Measurements from ENCODE around the gene MAP3K12.
"Not testable (repeated sequence)": the region's sequence is repeated elsewhere in the genome, so short reads cannot be mapped to it uniquely, and the experiment has no call there.

The MAP3K12 gene

DNA sequence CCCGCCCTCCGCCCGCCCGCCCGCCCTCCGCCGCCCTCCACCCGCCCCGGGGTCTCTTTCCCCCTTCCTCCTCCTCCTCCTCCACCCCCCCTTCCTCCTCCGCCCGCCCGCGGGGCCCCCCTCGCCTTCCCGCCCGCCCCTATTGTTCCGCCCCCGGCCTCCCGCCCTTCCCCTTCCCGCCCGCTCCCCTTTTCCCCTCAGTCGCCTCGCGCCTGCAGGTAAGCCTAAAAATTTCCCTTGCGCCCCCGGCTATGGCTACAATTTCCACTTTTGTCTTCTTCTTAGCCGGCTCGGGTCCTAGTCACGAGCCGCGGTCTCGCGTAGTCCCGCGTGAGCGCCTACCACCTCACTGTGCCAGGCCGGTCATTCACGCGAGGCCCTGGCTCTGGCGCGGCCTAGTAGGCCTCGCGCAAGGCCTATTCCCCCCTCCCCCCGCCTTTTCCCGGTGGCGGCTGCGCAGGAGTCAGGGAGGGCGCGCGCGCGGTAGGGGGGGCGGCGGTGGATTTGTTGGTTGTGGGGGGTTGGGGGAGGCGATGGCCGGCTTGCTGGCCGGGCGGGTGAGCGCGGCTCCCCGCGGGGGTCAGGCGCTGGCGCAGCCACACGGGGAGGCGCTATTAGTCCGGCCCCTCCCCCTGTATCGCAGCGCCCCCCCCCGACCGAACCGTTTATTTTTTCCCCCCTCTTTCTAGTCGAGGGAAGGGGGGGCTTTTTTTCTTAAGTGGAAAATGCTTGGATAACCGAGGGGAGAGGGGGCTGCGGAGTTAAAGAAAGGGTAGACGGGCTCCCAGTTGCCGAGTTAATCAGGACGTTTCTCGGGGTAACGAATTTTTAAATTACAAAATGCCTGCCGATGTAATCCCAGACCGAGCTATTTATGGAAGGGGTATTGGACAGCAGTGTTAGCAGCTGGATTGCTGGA is 46.8 kb downstream of the MAP3K12 start:
- TF ChIP-seq CTCF (IDR thresholded peaks at IDR 0.05; ENCODE audit: insufficient read depth, low read length, poor library complexity, severe bottlenecking): peak; percentile 65
- Histone ChIP-seq H3K36me3 (ENCODE audit: control insufficient read depth, insufficient read depth, low read length) (peaks cover 21% of the 10 kb centered on the region), H3K27me3 (replicated peaks; ENCODE audit: control insufficient read depth, insufficient read depth, low read length) (no peaks in the 10 kb centered on the region), H3K4me3 (replicated peaks; ENCODE audit: low read depth, low read length) (peak overlapping the region; percentile 90)
- peak; percentile 88 for DNase-seq (ENCODE audit: extremely low read depth, insufficient read length)

DNA sequence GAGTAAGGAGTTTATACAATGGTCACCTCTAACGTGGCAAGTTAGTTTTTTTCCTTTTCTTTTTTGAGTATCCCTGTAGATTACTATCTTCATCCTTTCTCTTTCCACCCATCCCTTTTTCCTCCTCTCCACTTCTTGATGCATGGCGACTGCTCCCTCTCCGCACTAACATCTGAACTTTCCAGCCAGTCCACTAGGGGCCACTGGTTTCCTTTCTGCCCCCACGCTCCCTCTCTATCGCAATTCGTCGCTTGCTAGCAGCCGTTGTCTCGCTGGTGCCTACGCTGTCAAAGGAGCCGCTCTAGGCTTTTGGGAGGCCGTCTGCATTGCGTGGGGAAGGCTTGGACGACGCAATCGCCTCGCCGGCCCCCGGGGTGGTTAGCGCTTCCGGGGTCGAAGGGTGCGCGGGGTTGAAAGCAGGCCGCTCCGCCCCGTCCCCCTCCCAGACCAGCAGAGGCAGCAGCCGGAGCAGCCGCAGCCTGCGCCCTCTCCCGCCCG is 47.5 kb downstream of the MAP3K12 start, which contains the start of gene PCBP2:
TSS of gene PCBP2 (plus strand) at position 442 of the 498 bp plus-strand sequence. CDS start 2,699 bp downstream, outside the sequence.
- peak; percentile 99 for DNase-seq (ENCODE audit: extremely low read depth, insufficient read length)
- peak; percentile 95 for TF ChIP-seq CTCF (IDR thresholded peaks at IDR 0.05; ENCODE audit: insufficient read depth, low read length, poor library complexity, severe bottlenecking)
- Histone ChIP-seq H3K36me3 (ENCODE audit: control insufficient read depth, insufficient read depth, low read length) (peaks cover 17% of the 10 kb centered on the region), H3K27me3 (replicated peaks; ENCODE audit: control insufficient read depth, insufficient read depth, low read length) (no peaks in the 10 kb centered on the region), H3K4me3 (replicated peaks; ENCODE audit: low read depth, low read length) (peak within 1 kb of the TSS; percentile 90)

- Histone ChIP-seq H3K27me3 (replicated peaks; ENCODE audit: control insufficient read depth, insufficient read depth, low read length) (no peaks in the 10 kb centered on the region), H3K36me3 (ENCODE audit: control insufficient read depth, insufficient read depth, low read length) (peaks cover 13% of the 10 kb centered on the region), H3K4me3 (replicated peaks; ENCODE audit: low read depth, low read length) (no peak overlapping the region)
- DNase-seq (ENCODE audit: extremely low read depth, insufficient read length): no peak
- TF ChIP-seq CTCF (IDR thresholded peaks at IDR 0.05; ENCODE audit: insufficient read depth, low read length, poor library complexity, severe bottlenecking): no peak
Measured at GRCh38 chr12:53450936-53451335, 48.3 kb downstream of the MAP3K12 start.

GRCh38 chr12:53444593-53445325 is 54.5 kb downstream of the MAP3K12 start:
- H3K4me3 ChIP-seq (replicated peaks; ENCODE audit: low read depth, low read length); DNase-seq (ENCODE audit: extremely low read depth, insufficient read length); H3K27me3 ChIP-seq (replicated peaks; ENCODE audit: control insufficient read depth, insufficient read depth, low read length): not testable (repeated sequence)
- peaks cover 12% of the 10 kb centered on the region for H3K36me3 ChIP-seq (ENCODE audit: control insufficient read depth, insufficient read depth, low read length)

DNA sequence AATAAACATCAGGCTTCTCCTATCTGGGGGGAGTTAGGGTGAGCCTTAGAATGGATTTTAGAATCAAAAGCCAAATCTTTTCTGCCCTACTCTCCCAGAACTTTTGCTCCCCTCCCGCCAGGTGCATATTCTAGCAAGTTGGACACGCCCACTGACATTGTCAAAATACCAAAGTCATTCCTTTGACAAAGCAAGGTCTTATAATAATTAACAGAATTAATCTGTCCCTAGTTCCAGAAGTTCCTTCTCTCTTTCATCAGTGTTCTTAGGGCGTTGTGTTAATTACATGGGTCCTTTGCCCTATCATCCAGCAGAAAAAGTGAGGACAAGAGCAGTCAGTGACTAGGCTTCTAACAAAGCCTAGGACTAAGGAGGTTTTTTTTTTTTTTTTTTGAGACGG is 55.3 kb downstream of the MAP3K12 start:
- no peak for TF ChIP-seq CTCF (IDR thresholded peaks at IDR 0.05; ENCODE audit: insufficient read depth, low read length, poor library complexity, severe bottlenecking)
- no peak for DNase-seq (ENCODE audit: extremely low read depth, insufficient read length)
- H3K36me3 ChIP-seq (ENCODE audit: control insufficient read depth, insufficient read depth, low read length): peaks cover 12% of the 10 kb centered on the region
- H3K27me3 ChIP-seq (replicated peaks; ENCODE audit: control insufficient read depth, insufficient read depth, low read length): no peaks in the 10 kb centered on the region
- no peak overlapping the region for H3K4me3 ChIP-seq (replicated peaks; ENCODE audit: low read depth, low read length)

Data from GM06990 (cell line).